Measurements from ENCODE around the gene NFATC2IP.

NFATC2IP gene

GRCh38 chr16:28950648-28951409 is at the start of gene NFATC2IP:
Gene NFATC2IP (plus strand): TSS chr16:28950937. CDS start chr16:28951012, 75 bp downstream.
- peak; percentile 98 to 99 for DNase-seq (ENCODE audit: extremely low read depth in 1 of 2, low read depth in 1 of 2)

GRCh38 chr16:28901862-28902261 is 48.9 kb upstream of the NFATC2IP start:
- no peak for DNase-seq (ENCODE audit: extremely low read depth in 1 of 2, low read depth in 1 of 2)

DNA sequence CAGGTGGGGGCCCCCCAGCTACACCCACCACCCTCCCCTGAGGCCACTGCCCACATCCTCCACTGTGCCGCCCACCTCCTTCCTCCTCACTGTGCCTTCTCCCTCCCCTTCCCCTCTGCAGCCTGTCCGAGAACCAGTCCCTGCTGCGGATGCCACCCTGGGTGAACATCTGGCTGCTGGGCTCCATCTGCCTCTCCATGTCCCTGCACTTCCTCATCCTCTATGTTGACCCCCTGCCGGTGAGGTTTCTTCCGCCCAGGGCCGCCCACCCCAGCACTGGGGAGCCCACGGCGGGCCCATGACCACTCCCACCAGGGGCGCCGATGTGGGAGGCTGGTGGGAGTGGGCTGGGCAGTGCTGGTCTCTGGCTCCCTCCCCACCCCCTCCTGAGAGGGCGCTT is 47.8 kb upstream of the NFATC2IP start:
- DNase-seq (ENCODE audit: extremely low read depth in 1 of 2, low read depth in 1 of 2) = no peak

DNA sequence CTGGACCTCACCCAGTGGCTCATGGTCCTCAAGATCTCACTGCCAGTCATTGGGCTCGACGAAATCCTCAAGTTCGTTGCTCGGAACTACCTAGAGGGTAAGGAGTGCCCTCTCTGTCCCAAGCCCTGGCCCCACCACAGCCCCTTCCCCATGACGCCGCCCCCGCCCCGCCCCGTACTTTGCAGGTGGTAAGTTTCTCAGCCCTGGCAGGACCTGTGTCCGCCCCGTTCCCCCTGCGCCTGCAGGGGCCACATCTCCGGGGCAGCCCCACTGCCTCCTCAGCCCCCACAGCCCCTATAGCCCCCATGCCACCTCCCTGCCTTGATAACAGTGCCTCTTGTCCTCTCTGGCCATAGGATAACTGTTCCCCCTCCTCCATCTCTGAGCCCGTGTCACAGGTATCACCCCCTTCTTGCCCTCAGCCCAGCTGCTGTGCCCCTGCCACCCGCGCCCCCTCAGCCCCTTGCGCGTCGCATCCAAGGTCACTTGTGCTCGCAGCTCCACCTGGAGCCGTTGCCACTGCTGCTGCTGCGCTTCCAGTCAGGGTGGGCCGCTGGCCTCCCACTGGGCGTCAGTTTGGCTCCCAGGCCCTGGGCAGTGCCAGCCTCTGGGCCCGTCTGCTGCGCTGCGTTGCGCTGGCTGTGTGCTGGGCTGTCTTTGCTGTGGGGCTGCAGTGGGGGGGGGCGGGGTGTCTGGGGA is 47.2 kb upstream of the NFATC2IP start:
- no peak for DNase-seq (ENCODE audit: extremely low read depth in 1 of 2, low read depth in 1 of 2)

GRCh38 chr16:28904363-28904762 is 46.4 kb upstream of the NFATC2IP start:
- no peak for DNase-seq (ENCODE audit: extremely low read depth in 1 of 2, low read depth in 1 of 2)

- DNase-seq (ENCODE audit: extremely low read depth in 1 of 2, low read depth in 1 of 2) = no peak
Measured at GRCh38 chr16:28904828-28905227, 45.9 kb upstream of the NFATC2IP start.

- DNase-seq (ENCODE audit: extremely low read depth in 1 of 2, low read depth in 1 of 2) = no peak
Measured at GRCh38 chr16:28905229-28905754, 45.4 kb upstream of the NFATC2IP start.

GRCh38 chr16:28905800-28906372 is 44.9 kb upstream of the NFATC2IP start:
- no peak for DNase-seq (ENCODE audit: extremely low read depth in 1 of 2, low read depth in 1 of 2)

GRCh38 chr16:28910086-28911031 is 40.4 kb upstream of the NFATC2IP start:
- no peak for DNase-seq (ENCODE audit: extremely low read depth in 1 of 2, low read depth in 1 of 2)

DNA sequence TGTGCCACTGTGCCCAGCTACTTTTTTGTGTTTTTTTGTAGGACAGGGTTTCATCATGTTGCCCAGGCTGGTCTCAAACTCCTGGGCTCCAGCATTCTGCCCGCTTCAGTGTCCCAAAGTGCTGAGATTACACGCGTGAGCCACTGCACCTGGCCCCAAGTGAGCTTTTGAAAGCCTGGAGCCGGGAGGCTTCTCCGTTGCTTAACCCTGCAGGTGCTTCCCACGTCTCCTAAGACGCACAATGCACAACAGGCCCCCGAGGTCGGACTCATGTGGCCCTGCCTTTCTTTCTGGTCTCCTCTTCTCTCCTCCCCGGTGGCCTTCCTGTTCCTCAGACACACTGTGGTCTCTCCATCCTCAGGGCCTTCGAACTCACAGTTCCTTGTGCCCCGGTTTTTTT is 38.2 kb upstream of the NFATC2IP start:
- DNase-seq (ENCODE audit: extremely low read depth in 1 of 2, low read depth in 1 of 2) = no peak

- no peak for DNase-seq (ENCODE audit: extremely low read depth in 1 of 2, low read depth in 1 of 2)
Measured at GRCh38 chr16:28913946-28914724, 36.6 kb upstream of the NFATC2IP start.

DNA sequence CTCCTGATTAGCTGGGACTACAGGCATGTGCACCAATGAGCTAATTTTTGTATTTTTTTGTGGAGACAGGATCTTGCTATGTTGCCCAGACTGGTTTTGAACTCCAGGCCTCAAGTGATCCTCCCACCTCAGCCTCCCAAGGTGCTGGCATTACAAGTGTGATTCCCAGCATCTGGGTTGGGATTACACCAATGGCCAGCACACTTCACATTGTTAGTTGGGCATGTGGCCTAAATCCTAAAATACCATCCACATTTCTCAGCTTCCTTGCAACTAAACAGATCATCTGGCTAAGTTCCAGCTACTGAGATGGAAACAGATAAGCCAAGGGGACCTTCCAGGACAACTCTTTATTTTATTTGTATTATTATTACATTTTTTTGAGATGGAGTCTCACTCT is 35.6 kb upstream of the NFATC2IP start:
- no peak for DNase-seq (ENCODE audit: extremely low read depth in 1 of 2, low read depth in 1 of 2)

DNA sequence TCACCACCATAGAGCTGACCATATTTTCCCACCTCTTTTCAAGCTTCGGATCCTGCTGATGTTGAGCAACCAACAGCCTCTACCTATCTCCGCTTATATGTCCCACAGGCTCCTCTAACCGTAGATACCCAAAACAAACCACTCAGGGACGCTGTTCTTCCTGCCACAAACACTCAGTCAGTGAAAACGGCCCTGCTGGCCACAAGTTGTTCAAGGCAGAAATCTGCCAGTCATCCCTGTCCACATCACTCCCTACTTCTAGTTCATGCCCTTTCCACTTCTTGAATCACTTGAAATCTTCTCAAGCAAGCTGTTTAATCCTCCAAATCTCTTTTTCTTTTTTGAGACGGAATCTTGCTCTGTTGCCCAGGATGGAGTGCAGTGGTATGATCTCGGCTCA is 33.6 kb upstream of the NFATC2IP start:
- no peak for DNase-seq (ENCODE audit: extremely low read depth in 1 of 2, low read depth in 1 of 2)

DNA sequence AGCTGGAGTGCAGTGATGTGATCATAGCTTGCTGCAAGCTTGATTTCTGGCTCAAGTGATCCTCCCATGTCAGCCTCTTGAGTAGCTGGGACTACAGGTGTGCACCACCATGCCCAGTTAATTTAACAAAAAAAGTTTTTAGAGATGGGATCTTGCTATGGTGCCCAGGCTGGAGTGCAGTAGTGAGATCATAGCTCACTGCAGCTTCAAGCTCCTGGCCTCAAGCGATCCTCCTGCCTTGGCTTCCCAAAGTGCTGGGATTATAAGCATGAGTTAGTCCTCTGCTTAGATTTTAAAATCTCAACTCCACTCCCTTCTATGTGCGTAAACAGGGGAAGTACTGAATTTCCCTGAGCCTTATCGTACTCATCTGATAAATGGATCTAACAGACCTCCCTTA is 32.0 kb upstream of the NFATC2IP start:
- no peak for DNase-seq (ENCODE audit: extremely low read depth in 1 of 2, low read depth in 1 of 2)

- no peak for DNase-seq (ENCODE audit: extremely low read depth in 1 of 2, low read depth in 1 of 2)
Measured at GRCh38 chr16:28923231-28923587, 27.5 kb upstream of the NFATC2IP start.

GRCh38 chr16:28923652-28924398 is 26.9 kb upstream of the NFATC2IP start:
- no peak for DNase-seq (ENCODE audit: extremely low read depth in 1 of 2, low read depth in 1 of 2)

DNA sequence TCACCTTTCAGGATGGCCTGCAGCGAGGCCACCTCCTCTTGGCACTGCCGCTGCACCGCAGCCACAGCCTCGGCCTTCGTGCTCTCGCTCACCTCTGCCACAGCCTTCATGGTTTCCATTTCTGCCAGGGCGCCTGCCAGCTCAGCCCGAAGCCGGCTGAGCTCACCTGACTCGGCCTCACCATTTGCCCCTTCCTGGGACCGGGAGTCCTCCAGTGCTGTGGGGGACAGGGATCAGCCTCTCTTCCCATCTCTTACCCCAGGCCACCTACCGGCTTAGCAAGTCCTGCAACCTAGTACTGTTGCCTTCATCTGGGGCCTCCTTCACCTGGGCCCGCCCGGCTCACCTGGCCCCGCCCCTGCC is 26.4 kb upstream of the NFATC2IP start:
- DNase-seq (ENCODE audit: extremely low read depth in 1 of 2, low read depth in 1 of 2) = no peak

DNA sequence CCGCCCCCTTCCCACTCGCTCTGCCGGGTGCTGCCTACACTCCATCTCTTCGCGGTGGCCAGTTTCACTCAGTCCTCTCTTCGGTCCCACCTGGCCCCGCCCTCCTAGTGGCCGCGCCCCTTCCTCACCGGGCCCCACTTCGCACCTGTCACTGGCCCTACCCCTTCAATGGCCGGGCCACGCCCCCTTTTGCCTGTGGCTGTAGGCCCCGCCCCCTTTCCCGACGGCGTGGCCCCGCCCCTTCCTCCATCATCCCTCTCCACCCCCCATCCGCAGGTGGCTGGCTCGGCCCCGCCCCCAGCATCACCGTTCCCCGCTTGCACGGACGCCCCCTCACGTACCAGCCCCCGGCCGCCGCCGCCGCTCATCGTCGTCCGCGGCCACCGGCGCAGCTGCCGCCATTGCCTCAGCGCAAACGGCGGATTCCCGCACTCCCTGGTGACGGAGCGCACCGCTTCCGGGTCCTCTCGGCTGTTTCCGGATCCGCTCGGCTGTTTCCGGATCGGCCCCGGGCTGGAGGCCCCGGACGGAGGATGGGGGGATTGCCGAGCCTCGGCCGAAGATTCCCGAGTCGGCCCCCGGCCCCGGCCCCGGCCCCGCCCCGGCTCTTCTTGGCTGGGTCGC is 25.9 kb upstream of the NFATC2IP start, which contains the start of gene RABEP2:
RABEP2 (minus strand) TSS at position 477 of the 624 bp plus-strand sequence; CDS start at position 402, 75 bp downstream.
- peak; percentile 77 to 94 for DNase-seq (ENCODE audit: extremely low read depth in 1 of 2, low read depth in 1 of 2)
